Right forelimb (tissue), 1 donor: ENCODE measurements around the gene CEP72.
A peak's percentile ranks its signal among the peaks of the same experiment; 100 is the strongest.
"Not testable (repeated sequence)": the region's sequence is repeated elsewhere in the genome, so short reads cannot be mapped to it uniquely, and the experiment has no call there.

Experiments used
- DNase-seq: peaks from one replicate; pipeline ENCODE4 v3.0.0-alpha.2; 2018

Gene CEP72

GRCh38 chr5:673831-674629 lies 61.9 kb downstream of the CEP72 start:
- no peak for DNase-seq

GRCh38 chr5:674630-675011 lies 62.5 kb downstream of the CEP72 start:
- DNase-seq = no peak

GRCh38 chr5:675111-675870 lies 63.2 kb downstream of the CEP72 start:
- no peak for DNase-seq

GRCh38 chr5:675871-676698 lies 63.9 kb downstream of the CEP72 start:
- no peak for DNase-seq

GRCh38 chr5:676699-677076 lies 64.5 kb downstream of the CEP72 start:
- no peak for DNase-seq

- DNase-seq = peak; percentile 38
These were observed 65.3 kb downstream of the CEP72 start for GRCh38 chr5:677131-678101.

GRCh38 chr5:678521-678920 lies 66.4 kb downstream of the CEP72 start:
- peak; percentile 10 for DNase-seq

GRCh38 chr5:679166-679895 lies 67.2 kb downstream of the CEP72 start:
- DNase-seq = peak; percentile 12

- not testable (repeated sequence) for DNase-seq
These were observed 68.1 kb downstream of the CEP72 start for GRCh38 chr5:680118-680795.

- not testable (repeated sequence) for DNase-seq
These were observed 68.7 kb downstream of the CEP72 start for GRCh38 chr5:680836-681235.

- DNase-seq = peak; percentile 30
These were observed 69.4 kb downstream of the CEP72 start for GRCh38 chr5:681317-682191.

- DNase-seq = peak; percentile 11
These were observed 70.1 kb downstream of the CEP72 start for GRCh38 chr5:682216-682615.

- peak; percentile 36 for DNase-seq
These were observed 70.7 kb downstream of the CEP72 start for GRCh38 chr5:682651-683358.

GRCh38 chr5:683551-684481 lies 71.7 kb downstream of the CEP72 start:
- DNase-seq = peak; percentile 37

- DNase-seq = peak; percentile 26
These were observed 72.6 kb downstream of the CEP72 start for GRCh38 chr5:684751-685216.

GRCh38 chr5:685262-686171 lies 73.4 kb downstream of the CEP72 start:
- peak; percentile 22 for DNase-seq

GRCh38 chr5:686172-686523 lies 74.0 kb downstream of the CEP72 start:
- not testable (repeated sequence) for DNase-seq
